Cardiac muscle cell (in vitro differentiated cells and primary cell): ENCODE results near the gene TRIP4. TPM values are rescaled to one million over a fixed set of nuclear protein-coding genes. Genes with fewer than 3 reads are reported as not detected.
"Not testable (repeated sequence)": the region's sequence is repeated elsewhere in the genome, so short reads cannot be mapped to it uniquely, and the experiment has no call there.

ENCODE experiments used
- DNase-seq, 2 donors: peaks; one replicate each; pipeline versions ENCODE4 v3.0.0 to v3.0.0-alpha.2; 2010 to 2017; ENCODE audit warnings: low read depth in 1 of 2, low spot score in 1 of 2
- H3K27ac ChIP-seq: fragments of 200-600 bp; sonication (generic); 2 replicates; pipeline ENCODE4 v1.5.1; 2016
- H3K27me3 ChIP-seq: fragments of 200-600 bp; sonication (generic); 2 replicates; pipeline ENCODE4 v1.6.0; 2016; ENCODE audit warnings: control low read depth
- H3K36me3 ChIP-seq: fragments of 200-600 bp; sonication (generic); 2 replicates; pipeline ENCODE4 v1.5.1; 2016; ENCODE audit warnings: control low read depth
- H3K4me1 ChIP-seq: fragments of 200-600 bp; sonication (generic); 2 replicates; pipeline ENCODE4 v1.8.1; 2017; ENCODE audit warnings: low read depth, mild to moderate bottlenecking, mixed run types
- H3K4me3 ChIP-seq: fragments of 200-600 bp; sonication (generic); 2 replicates; pipeline ENCODE4 v1.5.1; 2016; ENCODE audit warnings: mild to moderate bottlenecking
- H3K9me3 ChIP-seq: fragments of 200-600 bp; sonication (generic); 2 replicates; pipeline ENCODE4 v1.5.1; 2017; ENCODE audit warnings: low read depth, mild to moderate bottlenecking, control low read depth
- polyA plus RNA-seq: library from polyadenylated mRNA; unstranded; fragments of >200 nt; fragmentation: Nextera tagmentation; extraction: Ambion mirVana; gene quantifications from 2 replicates; pipeline ENCODE4 v1.2.1, GENCODE V29; 2016
- total RNA-seq: library from RNA; depleted of rRNA; stranded (reverse); fragments of >200 nt; gene quantifications from 2 replicates; pipeline ENCODE4 v1.2.3, GENCODE V29; 2016
- TF ChIP-seq, protein P1 (sequence below): IDR thresholded peaks from 2 replicates; pipeline ENCODE4 v1.5.1; 2012; ENCODE audit warnings: low read depth, mild to moderate bottlenecking, low read length

The TRIP4 gene
- total and polyA plus RNA-seq, 2 experiments from 2014 or later, result 14.3 to 35.3 TPM

DNA sequence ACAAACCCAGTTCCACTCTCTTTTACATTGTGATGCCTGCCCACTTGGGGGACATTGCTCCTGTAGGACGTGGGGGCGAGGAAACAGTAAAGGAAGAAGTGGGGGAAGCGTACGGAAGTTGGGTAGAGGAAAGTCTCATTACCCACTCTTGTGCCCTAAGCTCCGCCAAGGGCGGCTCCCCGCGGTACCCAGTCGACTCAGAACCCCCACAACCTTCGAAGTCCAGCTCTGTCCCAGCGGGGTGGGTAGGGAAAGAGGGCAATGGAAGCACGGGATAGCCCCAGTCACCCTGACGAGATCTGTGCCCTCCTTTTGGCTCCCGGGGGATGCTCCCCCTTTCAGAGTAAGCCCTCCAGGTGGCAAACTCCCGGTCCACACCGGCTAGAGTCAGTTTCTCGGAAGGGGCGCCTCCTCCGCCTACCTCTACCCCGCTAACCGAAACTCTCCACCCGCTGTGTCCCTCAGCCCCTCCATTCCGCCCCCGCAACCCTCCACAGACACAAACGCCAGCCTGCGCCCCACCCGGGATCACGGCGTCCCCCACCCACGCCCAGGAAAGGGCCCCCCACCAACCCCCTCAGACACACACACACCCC is 32.2 kb upstream of the TRIP4 start:
- H3K36me3 ChIP-seq, result no peaks in the 10 kb centered on the region
- peaks cover 9% of the 10 kb centered on the region for H3K4me1 ChIP-seq
- H3K9me3 ChIP-seq, result no peaks in the 10 kb centered on the region
- peak overlapping the region; percentile 85 for H3K4me3 ChIP-seq
- H3K27me3 ChIP-seq, result no peaks in the 10 kb centered on the region
- peak overlapping the region; percentile 82 for H3K27ac ChIP-seq
- TF ChIP-seq, protein P1, sequence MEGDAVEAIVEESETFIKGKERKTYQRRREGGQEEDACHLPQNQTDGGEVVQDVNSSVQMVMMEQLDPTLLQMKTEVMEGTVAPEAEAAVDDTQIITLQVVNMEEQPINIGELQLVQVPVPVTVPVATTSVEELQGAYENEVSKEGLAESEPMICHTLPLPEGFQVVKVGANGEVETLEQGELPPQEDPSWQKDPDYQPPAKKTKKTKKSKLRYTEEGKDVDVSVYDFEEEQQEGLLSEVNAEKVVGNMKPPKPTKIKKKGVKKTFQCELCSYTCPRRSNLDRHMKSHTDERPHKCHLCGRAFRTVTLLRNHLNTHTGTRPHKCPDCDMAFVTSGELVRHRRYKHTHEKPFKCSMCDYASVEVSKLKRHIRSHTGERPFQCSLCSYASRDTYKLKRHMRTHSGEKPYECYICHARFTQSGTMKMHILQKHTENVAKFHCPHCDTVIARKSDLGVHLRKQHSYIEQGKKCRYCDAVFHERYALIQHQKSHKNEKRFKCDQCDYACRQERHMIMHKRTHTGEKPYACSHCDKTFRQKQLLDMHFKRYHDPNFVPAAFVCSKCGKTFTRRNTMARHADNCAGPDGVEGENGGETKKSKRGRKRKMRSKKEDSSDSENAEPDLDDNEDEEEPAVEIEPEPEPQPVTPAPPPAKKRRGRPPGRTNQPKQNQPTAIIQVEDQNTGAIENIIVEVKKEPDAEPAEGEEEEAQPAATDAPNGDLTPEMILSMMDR, result no peak
- DNase-seq, result peak in 1 of 2 donors; percentile 40

DNA sequence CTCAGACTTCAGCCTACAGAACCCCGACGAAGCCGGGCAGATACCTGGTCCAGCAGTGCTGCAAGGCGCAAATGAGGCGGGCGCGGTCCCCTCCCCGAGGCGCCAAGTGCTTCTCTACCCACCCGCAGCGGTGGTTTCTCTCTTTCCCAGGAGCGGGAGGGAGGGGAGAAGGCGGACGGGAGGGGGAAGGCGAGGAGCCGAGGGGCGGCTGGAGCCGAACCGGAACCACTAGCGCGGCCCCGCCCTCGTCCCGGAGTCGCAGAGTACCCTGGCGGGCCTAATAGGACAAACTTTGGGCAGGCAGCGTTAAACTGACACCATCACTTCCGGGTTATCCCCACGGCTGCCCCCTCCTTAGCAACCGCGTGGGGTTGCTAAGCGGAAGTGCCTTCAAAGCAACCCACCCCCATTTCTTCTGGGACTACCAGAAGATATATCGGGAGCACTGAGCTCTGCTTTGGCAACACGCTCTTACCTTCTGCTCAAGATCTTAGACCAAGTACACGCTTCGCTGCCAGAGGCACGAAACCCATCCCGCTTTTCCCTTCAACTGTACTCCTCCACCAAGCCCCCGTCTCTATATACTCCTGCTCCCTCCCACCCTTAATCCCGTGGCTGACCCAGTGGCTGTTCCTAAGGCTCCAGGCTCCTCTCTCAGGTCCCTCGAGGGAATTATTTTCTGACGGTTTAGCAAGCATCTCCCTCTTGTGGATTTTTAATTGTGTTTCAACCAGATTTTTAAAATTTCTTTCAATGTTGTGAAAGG is 31.5 kb upstream of the TRIP4 start, which contains the start of gene CSNK1G1:
Gene CSNK1G1 (minus strand): TSS at position 230 of the 766 bp plus-strand sequence. CDS start 55,674 bp downstream, outside the sequence.
- H3K27ac ChIP-seq, result peak within 1 kb of the TSS; percentile 82
- peak within 1 kb of the TSS; percentile 85 for H3K4me3 ChIP-seq
- DNase-seq, result peak; percentile 99
- peaks cover 9% of the 10 kb centered on the region for H3K4me1 ChIP-seq
- no peaks in the 10 kb centered on the region for H3K9me3 ChIP-seq
- no peaks in the 10 kb centered on the region for H3K27me3 ChIP-seq
- no peaks in the 10 kb centered on the region for H3K36me3 ChIP-seq
- TF ChIP-seq, protein P1, result peak; percentile 46

DNA sequence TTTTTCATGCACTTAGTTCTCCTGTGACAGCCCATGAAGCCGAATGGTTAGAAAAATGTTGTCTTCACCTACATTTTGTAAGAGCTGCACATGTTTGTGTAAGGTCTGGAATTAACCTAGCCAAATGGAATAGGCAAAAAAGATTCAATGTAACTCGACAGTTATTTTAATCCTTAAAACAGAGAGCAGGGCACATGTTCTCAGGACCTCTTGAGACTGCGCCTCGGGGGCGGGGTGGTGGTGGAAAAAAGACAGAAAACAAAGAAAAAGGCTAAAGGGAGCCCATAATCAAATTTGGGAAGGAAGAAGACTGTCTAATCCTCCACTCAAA is 31.0 kb upstream of the TRIP4 start:
- Histone ChIP-seq H3K4me1 (peaks cover 9% of the 10 kb centered on the region), H3K4me3 (peak overlapping the region; percentile 85), H3K36me3 (no peaks in the 10 kb centered on the region), H3K27me3 (no peaks in the 10 kb centered on the region), H3K27ac (peak overlapping the region; percentile 81), H3K9me3 (no peaks in the 10 kb centered on the region)
- no peak for DNase-seq
- TF ChIP-seq, protein P1, result no peak

DNA sequence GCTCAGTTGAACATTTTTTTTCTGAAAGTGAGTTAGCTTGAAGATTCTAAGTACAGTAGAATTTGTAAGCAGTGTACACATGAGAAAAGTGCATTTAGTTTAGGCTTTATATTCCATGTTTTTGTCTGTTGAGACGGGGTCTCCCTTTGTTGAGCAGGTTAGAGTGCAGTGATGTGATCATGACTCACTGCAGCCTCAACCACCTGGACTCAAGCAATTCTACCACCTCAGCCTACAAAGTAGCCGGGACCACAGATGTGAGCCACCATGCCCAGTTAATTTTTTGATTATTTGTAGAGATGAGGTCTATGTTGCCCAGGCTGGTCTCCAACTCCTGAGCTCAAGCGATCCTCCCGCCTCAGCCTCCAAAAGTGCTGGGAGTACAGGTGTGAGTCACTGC is 26.4 kb upstream of the TRIP4 start:
- no peak for DNase-seq
- Histone ChIP-seq H3K27ac (no peak overlapping the region), H3K36me3 (no peaks in the 10 kb centered on the region), H3K4me1 (peaks cover 4% of the 10 kb centered on the region), H3K27me3 (no peaks in the 10 kb centered on the region), H3K4me3 (no peak overlapping the region), H3K9me3 (no peaks in the 10 kb centered on the region)
- TF ChIP-seq, protein P1, result no peak

DNA sequence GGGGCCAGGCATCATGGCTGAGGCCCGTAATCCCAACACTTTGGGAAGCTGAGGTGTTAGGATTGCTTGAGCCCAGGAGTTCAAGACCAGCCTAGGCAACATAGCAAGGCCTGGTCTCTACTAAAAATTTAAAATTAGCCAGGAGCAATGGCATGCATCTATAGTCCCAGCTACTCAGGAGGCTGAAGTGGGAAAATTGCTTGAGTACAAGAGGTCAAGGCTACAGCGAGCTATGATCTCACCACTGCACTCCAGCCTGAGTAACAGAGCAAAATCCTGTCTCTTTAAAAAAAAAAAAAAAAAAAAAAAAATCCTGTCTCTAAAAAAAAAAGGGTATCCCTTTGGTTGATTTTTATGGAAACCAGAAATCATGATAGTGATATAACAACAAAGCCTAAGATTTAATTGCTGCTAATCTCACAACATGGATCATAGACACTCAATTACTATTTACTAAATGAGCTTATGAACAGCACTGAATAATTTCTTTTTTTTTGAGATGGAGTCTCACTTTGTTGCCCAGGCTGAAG is 18.5 kb upstream of the TRIP4 start:
- Histone ChIP-seq H3K27ac (no peak overlapping the region), H3K9me3 (no peaks in the 10 kb centered on the region), H3K36me3 (no peaks in the 10 kb centered on the region), H3K27me3 (no peaks in the 10 kb centered on the region), H3K4me3 (no peak overlapping the region), H3K4me1 (no peaks in the 10 kb centered on the region)
- no peak for DNase-seq
- TF ChIP-seq, protein P1, result no peak

DNA sequence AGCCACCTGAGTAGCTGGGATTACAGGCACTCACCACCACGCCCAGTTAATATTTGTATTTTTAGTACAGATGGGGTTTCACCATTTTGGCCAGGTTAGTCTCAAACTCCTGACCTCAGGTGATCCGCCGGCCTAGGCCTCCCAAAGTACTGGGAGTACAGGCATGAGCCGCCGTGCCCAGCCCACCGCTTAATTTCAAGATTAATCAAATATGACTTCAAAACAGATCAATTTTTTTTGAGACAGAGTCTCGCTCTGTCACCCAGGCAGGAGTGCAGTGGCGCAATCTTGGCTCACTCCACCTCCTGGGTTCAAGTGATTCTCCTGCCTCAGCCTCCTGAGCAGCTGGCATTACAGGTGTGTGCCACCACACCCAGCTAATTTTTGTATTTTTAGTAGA is 16.3 kb upstream of the TRIP4 start:
- not testable (repeated sequence) for H3K27me3 ChIP-seq, H3K9me3 ChIP-seq, H3K36me3 ChIP-seq, H3K4me3 ChIP-seq, H3K4me1 ChIP-seq, DNase-seq, H3K27ac ChIP-seq
